Bronchial epithelial cell (primary cell): Measurements from ENCODE around the gene C10orf143. TPM values are rescaled to one million over a fixed set of nuclear protein-coding genes. Genes with fewer than 3 reads are reported as not detected.

Experiments
- DNase-seq: peaks from one replicate; pipeline ENCODE4 v3.0.0-alpha.2; 2010; ENCODE audit warnings: low read depth
- FAIRE-seq: peaks from 2 replicates; lab custom pipeline; 2011; peaks lifted over from hg19 to GRCh38; lab: Jason Lieb, UNC
- H3K27me3 ChIP-seq: 2 replicates; pipeline ENCODE4 v1.5.1; 2011; ENCODE audit warnings: low read length; ENCODE audit not compliant: control insufficient read depth, insufficient read depth
- H3K36me3 ChIP-seq: 2 replicates; pipeline ENCODE4 v1.5.1; 2011; ENCODE audit warnings: low read length; ENCODE audit not compliant: control insufficient read depth, insufficient read depth
- H3K4me3 ChIP-seq: 2 replicates; pipeline ENCODE4 v1.5.1; 2011; ENCODE audit warnings: mild to moderate bottlenecking, low read depth, low read length, control low read depth
- total RNA-seq: library from RNA; depleted of rRNA; stranded (reverse); fragments of >200 nt; gene quantifications from 2 replicates; pipeline ENCODE4 v1.2.1, GENCODE V29; 2014
- TF ChIP-seq, protein P1 (sequence below): IDR thresholded peaks from 2 replicates; pipeline ENCODE4 v1.5.1; 2011; ENCODE audit warnings: mild to moderate bottlenecking, moderate library complexity, low read length, control low read depth, inconsistent platforms; ENCODE audit not compliant: insufficient read depth, severe bottlenecking

The C10orf143 gene
- total RNA-seq, 1 donor from 2014 or later = 0.26 TPM

DNA sequence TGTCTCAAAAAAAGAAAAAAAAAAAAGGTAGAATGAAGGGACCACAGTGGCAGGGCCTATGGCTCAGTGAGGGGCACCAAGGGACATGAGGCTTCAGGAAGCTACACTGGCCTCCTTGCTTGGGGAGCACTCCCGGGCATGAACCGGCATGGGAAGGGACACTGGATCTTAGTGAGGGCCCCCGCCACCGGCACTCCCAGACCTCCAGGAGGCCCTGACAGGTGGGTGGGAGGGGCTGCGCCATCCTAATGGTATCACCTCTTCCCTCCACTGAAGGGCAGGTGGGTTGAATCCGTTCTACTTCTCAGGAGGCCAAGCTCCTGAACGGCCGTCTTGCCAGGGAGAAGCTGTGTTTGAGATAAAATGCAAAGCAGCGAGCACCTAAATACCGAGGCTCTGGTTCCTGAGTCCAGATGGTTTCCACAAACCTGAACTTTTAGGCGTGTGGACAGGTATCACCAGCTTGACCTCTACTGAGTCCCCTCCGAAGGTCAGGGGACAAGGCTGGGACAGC lies 69.8 kb downstream of the C10orf143 start:
- FAIRE-seq (no peak), DNase-seq (no peak)
- Histone ChIP-seq H3K27me3 (no peaks in the 10 kb centered on the region), H3K36me3 (no peaks in the 10 kb centered on the region), H3K4me3 (no peak overlapping the region)
- TF ChIP-seq, protein P1, sequence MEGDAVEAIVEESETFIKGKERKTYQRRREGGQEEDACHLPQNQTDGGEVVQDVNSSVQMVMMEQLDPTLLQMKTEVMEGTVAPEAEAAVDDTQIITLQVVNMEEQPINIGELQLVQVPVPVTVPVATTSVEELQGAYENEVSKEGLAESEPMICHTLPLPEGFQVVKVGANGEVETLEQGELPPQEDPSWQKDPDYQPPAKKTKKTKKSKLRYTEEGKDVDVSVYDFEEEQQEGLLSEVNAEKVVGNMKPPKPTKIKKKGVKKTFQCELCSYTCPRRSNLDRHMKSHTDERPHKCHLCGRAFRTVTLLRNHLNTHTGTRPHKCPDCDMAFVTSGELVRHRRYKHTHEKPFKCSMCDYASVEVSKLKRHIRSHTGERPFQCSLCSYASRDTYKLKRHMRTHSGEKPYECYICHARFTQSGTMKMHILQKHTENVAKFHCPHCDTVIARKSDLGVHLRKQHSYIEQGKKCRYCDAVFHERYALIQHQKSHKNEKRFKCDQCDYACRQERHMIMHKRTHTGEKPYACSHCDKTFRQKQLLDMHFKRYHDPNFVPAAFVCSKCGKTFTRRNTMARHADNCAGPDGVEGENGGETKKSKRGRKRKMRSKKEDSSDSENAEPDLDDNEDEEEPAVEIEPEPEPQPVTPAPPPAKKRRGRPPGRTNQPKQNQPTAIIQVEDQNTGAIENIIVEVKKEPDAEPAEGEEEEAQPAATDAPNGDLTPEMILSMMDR = no peak

- Histone ChIP-seq H3K4me3 (no peak overlapping the region), H3K36me3 (no peaks in the 10 kb centered on the region), H3K27me3 (no peaks in the 10 kb centered on the region)
- DNase-seq (no peak), FAIRE-seq (no peak)
- TF ChIP-seq, protein P1 = no peak
Measured at GRCh38 chr10:130040351-130040750, 70.3 kb downstream of the C10orf143 start.

GRCh38 chr10:130039141-130039540 lies 71.5 kb downstream of the C10orf143 start:
- FAIRE-seq = no peak
- TF ChIP-seq, protein P1 = no peak
- Histone ChIP-seq H3K4me3 (no peak overlapping the region), H3K27me3 (no peaks in the 10 kb centered on the region), H3K36me3 (no peaks in the 10 kb centered on the region)
- DNase-seq = no peak

DNA sequence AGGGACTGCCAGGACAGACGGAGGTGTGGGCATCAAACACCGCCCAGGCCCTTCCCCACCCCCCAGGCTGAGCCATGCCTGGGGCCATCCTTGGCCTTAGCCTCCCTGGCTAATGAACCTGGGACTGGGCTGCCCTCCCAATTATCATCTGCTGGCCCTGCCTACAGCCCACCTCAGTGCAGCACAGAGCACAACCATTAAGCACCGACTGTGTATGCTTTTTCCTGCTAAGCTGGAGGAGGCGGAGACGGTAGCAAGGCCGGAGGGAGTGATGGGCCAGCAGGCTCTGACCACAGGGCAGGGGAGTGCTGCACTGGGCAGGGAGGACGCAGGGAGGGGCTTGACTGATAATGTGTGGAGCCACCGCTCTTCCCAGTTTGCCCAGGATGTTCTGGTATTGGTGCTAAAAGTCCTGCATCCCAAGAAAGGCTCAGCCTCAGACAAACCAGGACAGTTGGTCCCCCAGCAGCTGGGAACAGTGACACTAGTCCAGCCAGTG lies 72.0 kb downstream of the C10orf143 start:
- TF ChIP-seq, protein P1 = no peak
- no peak overlapping the region for H3K4me3 ChIP-seq
- H3K36me3 ChIP-seq = no peaks in the 10 kb centered on the region
- FAIRE-seq (peak; percentile 72), DNase-seq (no peak)
- H3K27me3 ChIP-seq = no peaks in the 10 kb centered on the region

- Histone ChIP-seq H3K36me3 (no peaks in the 10 kb centered on the region), H3K27me3 (no peaks in the 10 kb centered on the region), H3K4me3 (no peak overlapping the region)
- DNase-seq (no peak), FAIRE-seq (no peak)
- TF ChIP-seq, protein P1 = no peak
Measured at GRCh38 chr10:130038019-130038555, 72.5 kb downstream of the C10orf143 start.
